Measurements from ENCODE around the gene SMIM43. TPM values are rescaled to one million over a fixed set of nuclear protein-coding genes. Genes with fewer than 3 reads are reported as not detected.
"Not testable (repeated sequence)": the region's sequence is repeated elsewhere in the genome, so short reads cannot be mapped to it uniquely, and the experiment has no call there.

SMIM43 gene
- polyA plus RNA-seq, 2 donors = 0.04 TPM; not detected in 1

DNA sequence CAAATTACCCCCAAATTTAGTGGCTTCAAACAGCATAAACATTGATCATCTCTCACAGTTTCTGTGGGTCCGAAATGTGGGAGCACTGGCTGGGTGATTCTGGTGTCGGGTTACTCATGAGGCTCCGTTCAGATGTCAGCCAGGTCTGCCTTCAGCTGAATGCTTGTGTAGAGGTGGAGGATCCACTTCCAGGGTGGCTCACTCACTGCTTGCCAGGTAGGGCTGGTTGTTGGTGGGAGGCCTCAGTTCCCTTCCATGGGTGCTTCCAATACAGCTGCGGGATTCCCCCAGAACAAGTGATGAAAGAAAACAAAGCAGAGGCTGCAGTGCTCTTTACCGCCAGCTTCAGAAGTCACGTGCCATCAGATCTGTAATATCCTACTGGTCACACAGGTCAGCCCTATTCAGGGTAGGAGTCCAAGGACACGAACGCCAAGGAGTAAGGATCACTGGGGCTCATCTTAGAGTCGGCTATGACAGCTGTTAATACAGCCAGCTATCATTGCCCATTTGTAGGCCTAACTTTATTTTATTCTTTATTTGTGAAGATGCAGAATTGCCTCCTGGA is 1.1 kb upstream of the SMIM43 start:
- Histone ChIP-seq H3K4me3 (ENCODE audit: low read depth in 1 of 2, low read length in 2 of 2) (no peak overlapping the region), H3K27ac (ENCODE audit: low read depth in 2 of 2, low read length in 1 of 2) (no peak overlapping the region), H3K36me3 (ENCODE audit: control insufficient read depth in 2 of 2, insufficient read depth in 2 of 2, low read length in 1 of 2) (no peaks in the 10 kb centered on the region), H3K4me1 (ENCODE audit: control insufficient read depth in 2 of 2, insufficient read depth in 2 of 2, low read length in 1 of 2) (peaks cover 4 to 8% of the 10 kb centered on the region in 2 donors), H3K27me3 (ENCODE audit: control insufficient read depth in 1 of 2, insufficient read depth in 2 of 2, low read length in 2 of 2) (peaks cover 0 to 11% of the 10 kb centered on the region in 2 donors), H3K9me3 (ENCODE audit: control insufficient read depth in 2 of 2, insufficient read depth in 1 of 2, low read depth in 1 of 2, low read length in 1 of 2) (no peaks in the 10 kb centered on the region)
- 84 to 94% methylated on average over 9 of the region's 9 CpGs for WGBS, 2 donors

- H3K4me1 ChIP-seq (ENCODE audit: control insufficient read depth in 2 of 2, insufficient read depth in 2 of 2, low read length in 1 of 2) = peaks cover 4 to 8% of the 10 kb centered on the region in 2 donors
- WGBS, 2 donors = 17 to 23% methylated on average over 16 of the region's 16 CpGs
- H3K27me3 ChIP-seq (ENCODE audit: control insufficient read depth in 1 of 2, insufficient read depth in 2 of 2, low read length in 2 of 2) = peaks cover 0 to 11% of the 10 kb centered on the region in 2 donors
- H3K9me3 ChIP-seq (ENCODE audit: control insufficient read depth in 2 of 2, insufficient read depth in 1 of 2, low read depth in 1 of 2, low read length in 1 of 2) = no peaks in the 10 kb centered on the region
- no peak overlapping the region for H3K27ac ChIP-seq (ENCODE audit: low read depth in 2 of 2, low read length in 1 of 2)
- no peaks in the 10 kb centered on the region for H3K36me3 ChIP-seq (ENCODE audit: control insufficient read depth in 2 of 2, insufficient read depth in 2 of 2, low read length in 1 of 2)
- H3K4me3 ChIP-seq (ENCODE audit: low read depth in 1 of 2, low read length in 2 of 2) = peak overlapping the region; percentile 45 to 51
These were observed 373 bp upstream of the SMIM43 start for GRCh38 chr4:121765368-121765705.

GRCh38 chr4:121764303-121764701 is 662 bp downstream of the SMIM43 start:
- WGBS, 2 donors = 25 to 36% methylated on average over 14 of the region's 14 CpGs
- H3K27ac ChIP-seq (ENCODE audit: low read depth in 2 of 2, low read length in 1 of 2) = no peak overlapping the region
- H3K4me1 ChIP-seq (ENCODE audit: control insufficient read depth in 2 of 2, insufficient read depth in 2 of 2, low read length in 1 of 2) = peaks cover 4 to 8% of the 10 kb centered on the region in 2 donors
- H3K36me3 ChIP-seq (ENCODE audit: control insufficient read depth in 2 of 2, insufficient read depth in 2 of 2, low read length in 1 of 2) = no peaks in the 10 kb centered on the region
- peak overlapping the region in 1 of 2 donors; percentile 51 for H3K4me3 ChIP-seq (ENCODE audit: low read depth in 1 of 2, low read length in 2 of 2)
- peaks cover 0 to 11% of the 10 kb centered on the region in 2 donors for H3K27me3 ChIP-seq (ENCODE audit: control insufficient read depth in 1 of 2, insufficient read depth in 2 of 2, low read length in 2 of 2)
- H3K9me3 ChIP-seq (ENCODE audit: control insufficient read depth in 2 of 2, insufficient read depth in 1 of 2, low read depth in 1 of 2, low read length in 1 of 2) = no peaks in the 10 kb centered on the region

GRCh38 chr4:121760205-121760604 is 4.8 kb downstream of the SMIM43 start:
- Histone ChIP-seq H3K4me1 (ENCODE audit: control insufficient read depth in 2 of 2, insufficient read depth in 2 of 2, low read length in 1 of 2) (peaks cover under 1 to 8% of the 10 kb centered on the region in 2 donors), H3K9me3 (ENCODE audit: control insufficient read depth in 2 of 2, insufficient read depth in 1 of 2, low read depth in 1 of 2, low read length in 1 of 2) (no peaks in the 10 kb centered on the region), H3K36me3 (ENCODE audit: control insufficient read depth in 2 of 2, insufficient read depth in 2 of 2, low read length in 1 of 2) (no peaks in the 10 kb centered on the region), H3K27ac (ENCODE audit: low read depth in 2 of 2, low read length in 1 of 2) (no peak overlapping the region), H3K4me3 (ENCODE audit: low read depth in 1 of 2, low read length in 2 of 2) (no peak overlapping the region), H3K27me3 (ENCODE audit: control insufficient read depth in 1 of 2, insufficient read depth in 2 of 2, low read length in 2 of 2) (peaks cover 0 to 8% of the 10 kb centered on the region in 2 donors)
- 57 to 58% methylated on average over 3 of the region's 3 CpGs for WGBS, 2 donors

DNA sequence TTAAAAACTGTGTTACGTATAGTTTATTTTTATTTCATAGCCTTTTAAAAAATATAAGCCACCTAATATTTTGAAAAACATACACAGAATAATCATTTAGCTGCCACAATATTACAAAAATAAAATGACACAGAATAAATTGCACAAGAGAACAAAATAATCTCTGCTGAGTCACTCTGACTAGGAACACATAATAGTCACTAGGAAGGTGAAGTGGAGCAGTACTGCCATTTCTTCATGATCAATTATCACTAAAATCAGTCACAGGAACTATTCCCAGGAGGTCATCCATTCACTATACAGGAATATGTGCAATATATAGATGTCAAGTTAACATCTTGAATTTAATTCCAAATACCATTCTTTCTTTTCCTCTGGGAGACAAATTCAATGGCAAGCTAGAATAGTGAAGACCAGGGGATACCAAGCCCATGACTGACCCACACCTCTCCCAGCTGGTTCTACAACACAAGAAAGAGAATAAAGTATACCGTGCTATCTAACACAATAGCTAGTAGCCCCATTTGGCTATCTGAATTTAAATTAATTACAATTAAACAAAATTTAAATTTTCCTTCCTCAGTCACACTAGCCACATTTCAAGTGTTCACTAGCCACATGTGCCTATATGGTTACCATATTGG is 5.9 kb downstream of the SMIM43 start:
- H3K36me3 ChIP-seq (ENCODE audit: control insufficient read depth in 2 of 2, insufficient read depth in 2 of 2, low read length in 1 of 2) = no peaks in the 10 kb centered on the region
- no peak overlapping the region for H3K27ac ChIP-seq (ENCODE audit: low read depth in 2 of 2, low read length in 1 of 2)
- peaks cover 0 to 5% of the 10 kb centered on the region in 2 donors for H3K27me3 ChIP-seq (ENCODE audit: control insufficient read depth in 1 of 2, insufficient read depth in 2 of 2, low read length in 2 of 2)
- WGBS, 2 donors = 86 to 91% methylated on average over 2 of the region's 2 CpGs
- no peak overlapping the region for H3K4me3 ChIP-seq (ENCODE audit: low read depth in 1 of 2, low read length in 2 of 2)
- H3K4me1 ChIP-seq (ENCODE audit: control insufficient read depth in 2 of 2, insufficient read depth in 2 of 2, low read length in 1 of 2) = no peaks in the 10 kb centered on the region
- H3K9me3 ChIP-seq (ENCODE audit: control insufficient read depth in 2 of 2, insufficient read depth in 1 of 2, low read depth in 1 of 2, low read length in 1 of 2) = no peaks in the 10 kb centered on the region

- 79 to 86% methylated on average over 1 of the region's 1 CpG for WGBS, 2 donors
- H3K36me3 ChIP-seq (ENCODE audit: control insufficient read depth in 2 of 2, insufficient read depth in 2 of 2, low read length in 1 of 2); H3K27ac ChIP-seq (ENCODE audit: low read depth in 2 of 2, low read length in 1 of 2); H3K9me3 ChIP-seq (ENCODE audit: control insufficient read depth in 2 of 2, insufficient read depth in 1 of 2, low read depth in 1 of 2, low read length in 1 of 2); H3K4me1 ChIP-seq (ENCODE audit: control insufficient read depth in 2 of 2, insufficient read depth in 2 of 2, low read length in 1 of 2); H3K4me3 ChIP-seq (ENCODE audit: low read depth in 1 of 2, low read length in 2 of 2); H3K27me3 ChIP-seq (ENCODE audit: control insufficient read depth in 1 of 2, insufficient read depth in 2 of 2, low read length in 2 of 2): not testable (repeated sequence)
These were observed 12.8 kb downstream of the SMIM43 start for GRCh38 chr4:121752142-121752541.

- H3K4me3 ChIP-seq (ENCODE audit: low read depth in 1 of 2, low read length in 2 of 2) = no peak overlapping the region
- 20 to 29% methylated on average over 4 of the region's 4 CpGs for WGBS, 2 donors
- H3K36me3 ChIP-seq (ENCODE audit: control insufficient read depth in 2 of 2, insufficient read depth in 2 of 2, low read length in 1 of 2) = no peaks in the 10 kb centered on the region
These were observed 15.7 kb downstream of the SMIM43 start for GRCh38 chr4:121749225-121749624.

DNA sequence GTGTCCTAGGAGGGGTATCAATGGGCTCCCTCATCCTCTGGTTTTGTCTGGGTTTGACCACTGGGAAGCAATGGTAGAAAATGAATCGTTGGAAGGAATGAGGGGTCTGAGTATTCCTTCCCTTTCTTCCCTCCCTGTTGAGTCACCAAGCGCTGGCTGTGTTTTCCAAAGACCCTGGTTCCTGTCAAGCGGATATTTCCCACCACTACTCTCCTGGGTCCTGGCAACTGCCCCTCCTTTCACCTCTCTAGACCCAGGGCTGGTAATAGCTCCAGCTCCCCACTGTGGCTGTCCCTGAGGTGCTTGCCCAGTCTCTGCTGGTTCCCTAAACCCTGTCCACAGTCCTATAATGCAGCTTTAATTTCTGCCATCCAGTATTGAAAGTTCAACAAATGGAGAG is 22.2 kb downstream of the SMIM43 start:
- H3K4me1 ChIP-seq (ENCODE audit: control insufficient read depth in 2 of 2, insufficient read depth in 2 of 2, low read length in 1 of 2) = no peaks in the 10 kb centered on the region
- no peak overlapping the region for H3K27ac ChIP-seq (ENCODE audit: low read depth in 2 of 2, low read length in 1 of 2)
- peaks cover 0 to 2% of the 10 kb centered on the region in 2 donors for H3K27me3 ChIP-seq (ENCODE audit: control insufficient read depth in 1 of 2, insufficient read depth in 2 of 2, low read length in 2 of 2)
- WGBS, 2 donors = 63 to 73% methylated on average over 3 of the region's 3 CpGs
- no peak overlapping the region for H3K4me3 ChIP-seq (ENCODE audit: low read depth in 1 of 2, low read length in 2 of 2)
- H3K9me3 ChIP-seq (ENCODE audit: control insufficient read depth in 2 of 2, insufficient read depth in 1 of 2, low read depth in 1 of 2, low read length in 1 of 2) = no peaks in the 10 kb centered on the region
- H3K36me3 ChIP-seq (ENCODE audit: control insufficient read depth in 2 of 2, insufficient read depth in 2 of 2, low read length in 1 of 2) = no peaks in the 10 kb centered on the region

More at GRCh38 chr4:121749225-121749624, 15.7 kb downstream of the SMIM43 start:
- Histone ChIP-seq H3K27me3 (ENCODE audit: control insufficient read depth in 1 of 2, insufficient read depth in 2 of 2, low read length in 2 of 2) (no peaks in the 10 kb centered on the region), H3K4me1 (ENCODE audit: control insufficient read depth in 2 of 2, insufficient read depth in 2 of 2, low read length in 1 of 2) (no peaks in the 10 kb centered on the region), H3K27ac (ENCODE audit: low read depth in 2 of 2, low read length in 1 of 2) (no peak overlapping the region), H3K9me3 (ENCODE audit: control insufficient read depth in 2 of 2, insufficient read depth in 1 of 2, low read depth in 1 of 2, low read length in 1 of 2) (no peaks in the 10 kb centered on the region)

GRCh38 chr4:121741751-121742150 is 23.2 kb downstream of the SMIM43 start:
- H3K27ac ChIP-seq (ENCODE audit: low read depth in 2 of 2, low read length in 1 of 2) = no peak overlapping the region
- 30 to 33% methylated on average over 7 of the region's 7 CpGs for whole genome bisulfite sequencing, 2 donors
- H3K9me3 ChIP-seq (ENCODE audit: control insufficient read depth in 2 of 2, insufficient read depth in 1 of 2, low read depth in 1 of 2, low read length in 1 of 2) = no peaks in the 10 kb centered on the region
- no peak overlapping the region for H3K4me3 ChIP-seq (ENCODE audit: low read depth in 1 of 2, low read length in 2 of 2)
- H3K27me3 ChIP-seq (ENCODE audit: control insufficient read depth in 1 of 2, insufficient read depth in 2 of 2, low read length in 2 of 2) = peaks cover 0 to 2% of the 10 kb centered on the region in 2 donors
- no peaks in the 10 kb centered on the region for H3K36me3 ChIP-seq (ENCODE audit: control insufficient read depth in 2 of 2, insufficient read depth in 2 of 2, low read length in 1 of 2)
- no peaks in the 10 kb centered on the region for H3K4me1 ChIP-seq (ENCODE audit: control insufficient read depth in 2 of 2, insufficient read depth in 2 of 2, low read length in 1 of 2)

Measured in esophagus (tissue), 2 donors.